A673 (cell line): ENCODE results near the gene NIN. TPM values are rescaled to one million over a fixed set of nuclear protein-coding genes. Genes with fewer than 3 reads are reported as not detected.

Source experiments
- BruUV-seq: library from RNA; stranded (reverse); fragments of 400-500 nt; replicated peaks from 2 replicates; lab custom pipeline; 2021; lab: Mats Ljungman, UMichigan
- CTCF ChIA-PET: fragments of 300-600 bp; sonication (Branson Sonifier 250); formaldehyde crosslinking; loops from one replicate; lab custom pipeline; 2022; ENCODE audit warnings: antibody characterized with exemption; lab: Charles Lee
- POLR2A ChIA-PET: fragments of 300-600 bp; sonication (Branson Sonifier 250); formaldehyde crosslinking; loops from one replicate; lab custom pipeline; 2022; ENCODE audit warnings: antibody characterized with exemption; ENCODE audit not compliant: low non-redundant PET; lab: Charles Lee
- DNase-seq: peaks from one replicate; pipeline ENCODE4 v3.0.0-alpha.2; 2015; ENCODE audit warnings: low spot score
- H3K27ac ChIP-seq: fragments of 200-600 bp; sonication (generic); 2 replicates; pipeline ENCODE4 v1.5.1; 2016; ENCODE audit warnings: mixed run types, low read depth, mild to moderate bottlenecking, mixed read lengths, antibody characterized with exemption, low read length; ENCODE audit not compliant: poor library complexity, severe bottlenecking
- H3K27me3 ChIP-seq: fragments of 200-600 bp; sonication (generic); replicated peaks from 2 replicates; pipeline ENCODE4 v1.6.1; 2017; ENCODE audit warnings: mixed run types, low read depth, mild to moderate bottlenecking, mixed read lengths, antibody characterized with exemption, low read length; ENCODE audit not compliant: insufficient read depth, poor library complexity
- H3K36me3 ChIP-seq: fragments of 200-600 bp; sonication (generic); 2 replicates; pipeline ENCODE4 v1.6.1; 2016; ENCODE audit warnings: mixed run types, mild to moderate bottlenecking, mixed read lengths, antibody characterized with exemption, low read length; ENCODE audit not compliant: insufficient read depth, poor library complexity, severe bottlenecking
- H3K4me1 ChIP-seq: fragments of 200-600 bp; sonication (generic); 2 replicates; pipeline ENCODE4 v1.6.1; 2017; ENCODE audit warnings: mixed run types, mild to moderate bottlenecking, mixed read lengths, antibody characterized with exemption, low read length; ENCODE audit not compliant: insufficient read depth, poor library complexity, severe bottlenecking
- H3K4me3 ChIP-seq: fragments of 200-600 bp; sonication (generic); 2 replicates; pipeline ENCODE4 v1.5.1; 2016; ENCODE audit warnings: low read depth, mixed run types, mild to moderate bottlenecking, mixed read lengths, low read length; ENCODE audit not compliant: poor library complexity, severe bottlenecking
- H3K9me3 ChIP-seq: fragments of 200-600 bp; sonication (generic); 2 replicates; pipeline ENCODE4 v1.6.1; 2016; ENCODE audit warnings: mixed run types, low read depth, mild to moderate bottlenecking, mixed read lengths, antibody characterized with exemption, low read length; ENCODE audit not compliant: poor library complexity, severe bottlenecking
- EZH2 ChIP-seq: fragments of 200-600 bp; sonication (generic); IDR thresholded peaks from 2 replicates; pipeline ENCODE4 v1.6.1; 2017; ENCODE audit warnings: borderline replicate concordance, low read depth, mild to moderate bottlenecking, mixed read lengths, antibody characterized with exemption, low read length; ENCODE audit not compliant: poor library complexity, severe bottlenecking
- intact Hi-C: fragments of 100-400 bp; cut with micrococcal nuclease; formaldehyde crosslinking; loops from one replicate; pipeline ENCODE4 v1.10.0; 2022; ENCODE audit not compliant: unreplicated experiment
- total RNA-seq: library from RNA; stranded (reverse); gene quantifications from 2 replicates; pipeline ENCODE4 v1.2.3, GENCODE V29; 2021
- TF ChIP-seq, protein P1 (sequence below): fragments of 300-800, 200-600 bp; sonication (generic); conservative IDR thresholded peaks from 2 replicates; pipeline ENCODE4 v1.5.1; 2017; ENCODE audit warnings: low read depth, mild to moderate bottlenecking, antibody characterized with exemption, low read length, moderate library complexity, mixed read lengths

NIN gene
- total RNA-seq, 1 experiment from 2014 or later = 63.5 TPM

DNA sequence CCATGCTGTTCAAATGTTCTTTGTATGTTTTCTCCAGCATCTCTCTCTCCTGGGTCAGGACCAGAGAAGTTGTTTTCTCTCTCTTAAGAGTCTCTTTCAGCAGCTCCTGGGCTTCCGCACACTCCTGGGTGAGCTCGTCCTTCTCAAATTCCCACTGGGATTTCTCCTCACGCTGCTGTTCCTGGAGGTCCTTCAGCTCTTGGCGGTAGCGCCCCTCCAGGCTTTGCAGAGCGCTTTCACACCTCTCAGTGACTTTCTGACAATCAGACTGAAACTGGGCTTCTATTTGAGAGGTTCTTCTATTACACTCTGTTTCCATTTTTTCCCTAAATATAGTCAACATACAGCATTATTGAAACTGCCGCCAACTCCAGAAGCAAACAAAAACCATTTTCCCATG is 72.7 kb downstream of the NIN start:
- intact Hi-C loops = no loop called here
- peaks cover 31% of the 10 kb centered on the region for H3K36me3 ChIP-seq
- H3K4me3 ChIP-seq = no peak overlapping the region
- BruUV-seq = no TSS peak
- ChIA-PET CTCF (interaction anchor here (0.9 kb wide), 1 partner anchor 20 kb away, joined by 3 read pairs; no protein-coding TSS in a partner anchor), POLR2A (no interaction called here)
- H3K4me1 ChIP-seq = no peaks in the 10 kb centered on the region
- no peaks in the 10 kb centered on the region for H3K9me3 ChIP-seq
- no peak for TF ChIP-seq EZH2
- TF ChIP-seq, protein P1, sequence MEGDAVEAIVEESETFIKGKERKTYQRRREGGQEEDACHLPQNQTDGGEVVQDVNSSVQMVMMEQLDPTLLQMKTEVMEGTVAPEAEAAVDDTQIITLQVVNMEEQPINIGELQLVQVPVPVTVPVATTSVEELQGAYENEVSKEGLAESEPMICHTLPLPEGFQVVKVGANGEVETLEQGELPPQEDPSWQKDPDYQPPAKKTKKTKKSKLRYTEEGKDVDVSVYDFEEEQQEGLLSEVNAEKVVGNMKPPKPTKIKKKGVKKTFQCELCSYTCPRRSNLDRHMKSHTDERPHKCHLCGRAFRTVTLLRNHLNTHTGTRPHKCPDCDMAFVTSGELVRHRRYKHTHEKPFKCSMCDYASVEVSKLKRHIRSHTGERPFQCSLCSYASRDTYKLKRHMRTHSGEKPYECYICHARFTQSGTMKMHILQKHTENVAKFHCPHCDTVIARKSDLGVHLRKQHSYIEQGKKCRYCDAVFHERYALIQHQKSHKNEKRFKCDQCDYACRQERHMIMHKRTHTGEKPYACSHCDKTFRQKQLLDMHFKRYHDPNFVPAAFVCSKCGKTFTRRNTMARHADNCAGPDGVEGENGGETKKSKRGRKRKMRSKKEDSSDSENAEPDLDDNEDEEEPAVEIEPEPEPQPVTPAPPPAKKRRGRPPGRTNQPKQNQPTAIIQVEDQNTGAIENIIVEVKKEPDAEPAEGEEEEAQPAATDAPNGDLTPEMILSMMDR = no peak
- no peaks in the 10 kb centered on the region for H3K27me3 ChIP-seq
- no peak for DNase-seq
- H3K27ac ChIP-seq = no peak overlapping the region

DNA sequence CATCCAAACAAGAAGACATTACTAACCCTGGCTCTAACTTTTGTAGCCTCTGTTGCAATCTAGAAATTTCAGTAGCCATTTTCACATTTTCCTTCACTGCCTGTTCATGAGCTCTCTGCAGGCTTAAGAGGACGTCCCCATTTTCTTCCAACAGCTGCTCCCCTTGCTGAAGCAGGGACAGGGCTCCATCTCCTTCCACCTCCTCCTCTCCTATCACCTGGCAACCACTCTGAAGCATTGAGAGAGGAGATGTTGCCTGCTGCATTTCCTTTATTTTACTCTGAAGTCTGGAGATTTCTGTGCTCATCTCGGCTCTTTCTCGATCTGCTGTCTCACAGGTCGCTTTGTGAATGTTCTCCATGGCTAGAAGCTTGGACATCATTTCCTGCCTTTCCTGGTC is 73.3 kb downstream of the NIN start:
- BruUV-seq = no TSS peak
- intact Hi-C loops = no loop called here
- TF ChIP-seq, protein P1 = no peak
- no peak for TF ChIP-seq EZH2
- Histone ChIP-seq H3K4me3 (no peak overlapping the region), H3K4me1 (no peaks in the 10 kb centered on the region), H3K9me3 (no peaks in the 10 kb centered on the region), H3K27ac (no peak overlapping the region), H3K36me3 (peaks cover 27% of the 10 kb centered on the region), H3K27me3 (no peaks in the 10 kb centered on the region)
- no peak for DNase-seq
- POLR2A ChIA-PET = no interaction called here
- CTCF ChIA-PET = interaction anchor here (0.9 kb wide), 1 partner anchor 21 kb away, joined by 3 read pairs; no protein-coding TSS in a partner anchor

DNA sequence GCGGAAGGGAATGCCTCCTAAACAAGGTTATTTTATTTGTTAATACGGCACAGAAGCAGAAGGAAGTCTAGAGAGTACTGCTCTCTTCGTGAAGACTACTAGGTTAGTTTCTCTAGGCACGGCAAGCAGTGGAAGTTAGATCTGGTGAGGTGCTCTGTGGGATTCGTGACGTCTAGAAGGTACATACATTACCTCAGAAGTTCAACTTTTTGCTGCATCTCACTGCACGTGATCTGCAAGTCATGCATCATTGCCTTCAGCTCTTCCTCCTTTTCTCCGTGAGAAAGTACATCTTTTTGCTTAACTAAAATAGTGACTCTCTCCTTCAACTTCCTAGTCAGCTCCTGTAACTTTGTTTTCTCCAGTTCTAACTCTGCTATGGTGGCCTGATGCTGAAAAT is 74.7 kb downstream of the NIN start:
- no TSS peak for BruUV-seq
- H3K27ac ChIP-seq = no peak overlapping the region
- intact Hi-C loops = no loop called here
- no peaks in the 10 kb centered on the region for H3K9me3 ChIP-seq
- CTCF ChIA-PET = no interaction called here
- H3K4me1 ChIP-seq = no peaks in the 10 kb centered on the region
- no peak overlapping the region for H3K4me3 ChIP-seq
- H3K27me3 ChIP-seq = no peaks in the 10 kb centered on the region
- DNase-seq = no peak
- POLR2A ChIA-PET = interaction anchor here (0.7 kb wide), 1 partner anchor 71 kb away, joined by 3 read pairs; no protein-coding TSS in a partner anchor
- peaks cover 26% of the 10 kb centered on the region for H3K36me3 ChIP-seq
- TF ChIP-seq, protein P1 = no peak
- TF ChIP-seq EZH2 = no peak
